ENCODE results near the gene MPRIP.
A peak's percentile ranks its signal among the peaks of the same experiment; 100 is the strongest.

MPRIP gene

GRCh38 chr17:17110520-17110919 lies 68.3 kb downstream of the MPRIP start:
- no peak for DNase-seq (ENCODE audit: low spot score)

GRCh38 chr17:17111401-17112393 lies 69.4 kb downstream of the MPRIP start:
- no peak for DNase-seq (ENCODE audit: low spot score)

DNA sequence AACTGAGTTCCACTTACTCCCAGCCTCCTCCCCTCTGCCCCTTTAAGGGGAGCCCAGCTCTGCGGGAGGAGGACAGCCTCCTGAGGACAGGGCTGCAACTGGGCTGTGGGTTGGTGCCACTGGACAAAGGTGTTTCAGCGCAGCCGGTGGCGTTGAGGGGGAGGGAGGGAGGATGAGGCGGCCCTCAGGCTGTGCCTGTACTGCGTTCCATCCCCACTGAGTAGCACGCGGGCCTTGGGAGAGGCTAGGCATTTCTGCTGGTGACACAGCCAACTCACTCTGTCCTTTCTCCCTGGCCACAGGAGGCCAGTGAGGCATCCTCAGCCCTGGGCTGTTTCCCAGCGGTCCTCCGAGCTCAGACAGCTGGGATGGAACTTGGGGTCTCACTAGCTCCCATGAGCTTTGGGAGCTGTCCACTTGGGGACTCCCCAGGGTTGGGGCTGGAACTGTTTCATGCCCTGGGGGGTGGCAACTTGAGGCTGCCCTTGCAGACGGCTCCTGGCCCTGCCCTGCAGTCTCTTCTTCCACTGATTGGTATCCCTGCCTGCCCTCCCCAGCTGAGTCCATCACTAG lies 70.5 kb downstream of the MPRIP start:
- no peak for DNase-seq (ENCODE audit: low spot score)

DNA sequence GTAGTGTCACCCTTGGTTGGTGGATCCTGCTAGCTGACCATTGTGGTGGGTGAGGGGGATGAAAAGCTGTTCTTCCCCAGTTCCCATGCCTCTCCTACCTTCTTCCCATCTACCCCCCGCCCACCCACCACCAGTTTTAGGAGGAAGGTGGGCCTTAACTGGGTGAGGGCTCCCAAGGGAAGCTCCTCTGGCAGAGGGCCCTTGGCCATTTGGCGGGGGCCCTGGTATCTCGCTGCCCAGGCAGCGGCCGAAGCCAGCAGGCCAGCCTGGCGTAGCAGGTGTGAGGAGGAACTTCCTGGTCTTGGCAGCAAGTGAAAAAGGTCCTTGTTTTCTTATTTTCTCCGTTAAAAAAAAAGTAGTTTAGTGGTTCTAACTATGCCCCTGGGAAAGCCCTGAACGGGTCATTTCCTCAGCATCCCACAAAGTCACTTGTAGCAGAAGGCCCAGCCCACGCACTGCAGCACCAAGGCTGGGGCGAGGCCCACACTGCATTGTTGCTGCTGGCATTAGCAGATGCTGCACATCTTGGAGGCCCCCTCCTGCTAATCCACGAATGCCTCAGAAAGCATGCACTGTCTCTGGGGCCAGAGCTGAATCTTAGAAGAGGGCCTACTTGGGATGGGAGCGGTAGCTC lies 72.5 kb downstream of the MPRIP start:
- DNase-seq (ENCODE audit: low spot score): no peak

DNA sequence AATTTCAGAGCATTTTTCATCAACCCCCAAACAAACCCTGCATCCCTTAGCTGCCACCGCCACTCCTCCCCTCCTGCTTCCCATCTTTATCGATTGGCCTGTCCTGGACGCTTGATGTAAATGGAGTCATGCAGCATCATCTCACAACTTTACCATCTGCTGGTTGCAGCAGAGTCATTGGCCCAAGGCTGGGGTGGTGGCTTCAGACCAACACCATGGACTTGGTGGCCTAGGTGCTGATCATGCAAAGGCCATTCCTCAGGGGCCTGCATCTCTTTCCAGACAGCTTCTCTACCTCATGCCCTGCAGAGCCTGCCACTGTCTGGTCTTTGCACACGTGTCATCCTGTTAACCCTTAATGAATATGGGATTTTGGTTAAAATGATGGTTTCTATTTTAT lies 73.4 kb downstream of the MPRIP start:
- DNase-seq (ENCODE audit: low spot score): no peak

GRCh38 chr17:17116406-17116805 lies 74.1 kb downstream of the MPRIP start:
- DNase-seq (ENCODE audit: low spot score): no peak

DNA sequence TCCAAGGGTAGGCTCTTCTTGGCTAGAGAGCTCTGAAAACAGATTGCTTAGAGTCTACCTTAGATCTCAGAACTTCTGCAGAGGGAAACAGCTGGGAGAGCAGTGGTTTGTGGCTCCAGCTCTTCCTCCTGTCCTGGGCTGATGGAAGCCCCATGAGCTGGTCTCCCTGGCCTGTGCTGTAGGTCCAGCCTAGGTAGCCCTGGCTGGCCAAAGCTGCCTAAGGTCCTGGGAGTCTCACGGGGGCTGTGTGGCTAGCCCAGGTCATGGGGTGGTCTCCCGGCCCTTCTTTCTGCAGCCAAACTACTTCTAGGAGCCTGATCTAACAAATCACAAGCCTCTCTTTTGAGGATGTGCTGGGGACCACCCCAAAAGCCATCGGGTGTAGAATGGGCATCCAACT lies 75.7 kb downstream of the MPRIP start:
- DNase-seq (ENCODE audit: low spot score): no peak

- DNase-seq (ENCODE audit: low spot score): no peak
Observed at GRCh38 chr17:17118399-17118798, 76.1 kb downstream of the MPRIP start.

DNA sequence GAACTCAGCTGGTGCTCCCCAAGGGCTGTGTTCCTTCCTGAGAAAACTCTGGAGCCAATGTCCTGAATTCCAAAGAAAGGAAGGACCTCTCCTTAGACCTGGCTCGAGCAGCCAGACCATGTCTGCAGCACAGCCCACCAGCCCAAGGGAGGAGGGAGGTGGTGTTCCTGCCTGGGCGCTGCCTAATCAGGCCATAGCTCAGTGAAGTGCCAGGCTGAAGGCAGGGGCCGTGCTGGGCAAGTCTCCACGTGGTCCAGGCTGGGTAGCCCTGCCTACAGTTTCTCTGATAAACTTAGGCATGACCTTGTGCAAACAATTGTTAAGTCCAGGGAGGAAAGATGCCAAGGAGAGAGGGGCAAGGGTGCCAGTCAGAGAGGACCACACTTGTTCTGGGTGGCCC lies 76.8 kb downstream of the MPRIP start:
- DNase-seq (ENCODE audit: low spot score): no peak

DNA sequence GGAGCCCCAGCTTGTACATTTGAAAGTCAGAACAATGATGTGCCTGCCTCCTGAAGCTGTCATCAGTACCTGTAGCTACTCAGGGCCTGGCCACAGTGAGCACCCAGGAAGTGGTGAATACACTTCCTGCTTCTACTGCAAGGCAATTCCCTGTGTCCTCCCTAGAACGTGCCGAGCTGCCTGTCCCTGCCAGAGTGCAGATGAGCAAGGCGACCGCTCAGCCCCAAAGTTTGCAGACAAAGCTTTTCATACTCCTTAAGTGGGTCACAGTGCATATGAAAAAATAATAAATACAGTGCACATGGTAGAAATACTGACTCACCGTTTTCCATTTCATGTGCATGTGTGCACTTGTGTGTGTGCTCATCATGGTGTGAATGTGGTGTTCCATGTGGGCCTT lies 77.3 kb downstream of the MPRIP start:
- DNase-seq (ENCODE audit: low spot score): peak; percentile 61

DNA sequence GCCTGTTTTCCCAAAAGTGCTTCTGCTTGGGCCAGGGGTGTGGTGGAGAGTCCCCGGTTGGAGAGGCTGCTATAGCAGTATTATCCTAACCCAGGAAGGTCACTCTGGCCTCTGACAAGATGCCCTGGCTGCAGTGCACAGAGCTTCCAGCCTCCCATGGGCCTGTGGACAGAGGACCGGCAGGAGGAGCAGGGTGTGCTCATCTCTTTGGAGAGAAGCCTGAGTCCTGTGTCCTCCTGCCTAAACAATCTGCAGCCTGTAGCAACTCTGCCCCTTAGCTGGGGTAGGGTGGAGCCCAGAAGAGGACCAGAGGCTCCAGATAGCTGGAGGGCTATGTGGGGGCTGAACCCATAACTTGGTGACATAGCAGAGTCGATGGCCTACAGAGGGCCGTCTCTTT lies 78.0 kb downstream of the MPRIP start:
- DNase-seq (ENCODE audit: low spot score): no peak

GRCh38 chr17:17120701-17121100 lies 78.4 kb downstream of the MPRIP start:
- DNase-seq (ENCODE audit: low spot score): no peak

- no peak for DNase-seq (ENCODE audit: low spot score)
Observed at GRCh38 chr17:17121162-17121561, 78.9 kb downstream of the MPRIP start.

DNA sequence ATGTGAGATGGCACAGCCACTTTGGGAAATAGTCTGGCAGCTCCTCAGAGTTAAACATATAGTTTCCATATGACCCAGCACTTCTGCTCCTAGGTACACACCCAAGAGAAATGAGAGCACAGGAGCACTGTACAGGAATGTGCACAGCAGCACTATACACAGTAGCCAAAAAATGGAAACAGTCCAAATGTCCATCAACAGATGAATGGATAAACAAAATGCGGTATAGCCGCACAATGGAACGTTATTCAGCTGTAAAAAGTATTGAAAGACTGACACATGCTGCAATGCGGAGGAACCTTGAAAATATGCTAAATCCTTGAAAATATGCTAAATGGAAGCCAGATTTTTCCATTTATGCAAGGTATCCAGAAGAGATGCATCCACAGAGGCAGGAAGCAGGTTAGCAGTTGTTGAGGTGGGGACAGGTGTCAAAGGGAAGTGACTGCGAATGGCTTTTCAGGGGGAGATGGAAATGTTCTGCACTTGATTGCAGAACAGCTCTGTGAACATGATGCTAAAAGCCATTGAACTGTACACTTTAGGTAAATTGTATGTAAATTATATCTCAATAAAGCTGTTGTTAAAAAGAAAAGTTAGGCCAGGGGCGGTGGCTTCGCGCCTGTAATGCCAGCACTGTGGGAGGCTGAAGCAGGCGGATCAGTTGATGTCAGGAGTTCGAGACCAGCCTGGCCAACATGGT lies 80.7 kb downstream of the MPRIP start:
- no peak for DNase-seq (ENCODE audit: low spot score)

DNA sequence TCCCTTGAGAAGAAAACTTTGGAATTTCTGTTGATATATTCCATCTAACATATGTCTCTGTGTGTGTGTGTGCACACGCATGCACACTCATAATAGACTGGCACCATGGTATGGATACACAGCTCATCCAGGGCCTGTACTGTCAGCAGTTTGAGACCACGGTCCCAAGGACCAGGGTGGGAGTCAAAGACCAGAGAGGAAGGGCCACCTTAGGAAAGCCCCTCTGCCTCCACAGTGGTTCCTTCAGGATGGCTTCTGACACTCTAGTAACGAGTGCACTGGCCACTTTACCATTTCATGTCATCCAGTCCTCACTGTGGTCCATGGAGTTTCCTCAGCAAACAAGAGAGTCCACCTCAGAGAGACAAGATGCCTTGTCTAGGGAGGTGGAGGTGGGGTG lies 82.1 kb downstream of the MPRIP start:
- no peak for DNase-seq (ENCODE audit: low spot score)

DNA sequence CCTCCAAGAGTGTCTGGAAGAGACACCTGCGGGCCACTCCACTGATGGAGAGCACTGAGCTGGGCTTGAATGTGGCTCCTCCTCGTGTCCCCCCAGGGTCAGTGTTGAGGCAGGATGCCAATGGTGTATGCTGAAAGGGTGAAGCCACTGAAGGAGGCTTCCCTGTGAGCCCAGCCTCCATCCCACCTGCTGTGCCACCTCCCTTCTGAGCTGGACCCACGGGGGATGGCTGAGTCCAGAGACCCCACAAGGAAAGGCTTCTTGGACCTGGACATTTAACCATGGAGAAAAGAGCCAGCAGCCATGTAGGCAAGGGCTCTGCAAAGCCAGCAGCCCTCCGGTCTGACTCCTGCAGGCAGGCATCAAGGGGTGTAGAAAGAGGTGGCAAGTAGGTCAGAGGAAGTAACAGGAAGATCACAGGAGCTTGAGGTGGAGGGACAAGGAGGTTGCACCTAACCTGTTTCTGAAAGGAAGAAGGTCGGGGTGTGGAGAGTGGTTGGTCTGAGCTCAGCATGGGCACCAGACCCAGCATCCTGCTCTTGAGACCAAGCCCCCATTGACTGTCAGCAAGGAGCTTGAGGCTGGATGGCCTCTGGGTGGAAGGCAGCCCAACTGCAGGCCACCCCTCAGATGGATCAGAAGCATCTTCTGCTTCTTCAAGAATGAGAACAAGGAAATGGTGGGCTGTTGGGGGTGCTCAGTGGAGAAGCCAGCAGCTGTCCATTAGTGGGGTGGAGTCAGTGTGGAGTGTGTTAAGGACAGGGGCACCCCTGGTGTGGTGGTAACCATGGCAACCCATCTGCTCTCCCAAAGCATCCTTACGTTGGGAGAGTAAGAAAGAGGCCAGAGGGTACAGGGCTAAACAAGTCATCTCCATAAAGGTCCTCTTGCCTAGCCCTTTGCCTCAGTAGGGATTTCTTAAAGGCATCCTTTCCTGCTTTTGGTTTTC lies 83.2 kb downstream of the MPRIP start:
- DNase-seq (ENCODE audit: low spot score): no peak

DNA sequence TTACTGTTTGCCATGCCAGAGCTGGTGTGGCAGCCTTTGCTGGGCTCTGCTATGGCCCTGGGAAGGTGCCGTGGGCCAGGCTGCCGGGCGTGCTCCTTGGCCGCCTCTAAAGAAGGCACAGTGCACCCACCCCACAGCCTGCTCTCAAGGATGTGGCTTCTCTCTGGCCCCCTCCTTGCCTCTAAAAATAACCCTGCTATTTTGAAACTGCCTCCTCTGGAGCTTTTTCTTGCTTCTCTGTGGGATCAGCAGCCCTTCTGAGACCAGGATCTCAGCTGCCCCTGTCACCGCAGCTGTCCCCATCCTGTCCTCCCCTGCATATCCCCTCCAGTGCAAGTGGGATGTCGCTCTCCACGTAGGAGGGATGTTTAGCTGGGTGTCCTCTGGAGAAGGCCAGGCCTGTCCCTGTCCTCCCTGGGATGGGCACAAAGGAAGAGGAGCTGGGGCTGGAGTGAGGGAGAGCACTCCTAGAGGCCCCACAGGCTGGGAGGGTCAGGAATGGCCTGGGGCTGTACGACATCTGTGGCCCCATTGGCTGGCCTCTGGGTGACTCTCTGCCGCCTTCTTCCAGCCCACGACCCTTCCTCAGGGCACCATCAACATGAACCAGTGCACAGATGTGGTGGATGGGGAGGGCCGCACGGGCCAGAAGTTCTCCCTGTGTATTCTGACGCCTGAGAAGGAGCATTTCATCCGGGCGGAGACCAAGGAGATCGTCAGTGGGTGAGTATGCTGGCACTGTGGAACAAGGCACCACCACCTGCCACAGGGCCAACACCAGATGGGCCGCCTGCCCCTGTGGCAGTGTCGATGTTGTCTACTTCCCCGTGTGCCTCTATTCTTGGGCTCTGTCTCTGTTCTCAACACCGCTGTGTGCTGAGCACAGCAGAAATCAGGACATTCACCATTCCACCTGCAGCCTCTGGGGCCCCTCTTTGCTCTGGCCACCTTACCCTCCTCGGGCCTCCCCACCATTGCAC lies 84.2 kb downstream of the MPRIP start:
- DNase-seq (ENCODE audit: low spot score): no peak

DNA sequence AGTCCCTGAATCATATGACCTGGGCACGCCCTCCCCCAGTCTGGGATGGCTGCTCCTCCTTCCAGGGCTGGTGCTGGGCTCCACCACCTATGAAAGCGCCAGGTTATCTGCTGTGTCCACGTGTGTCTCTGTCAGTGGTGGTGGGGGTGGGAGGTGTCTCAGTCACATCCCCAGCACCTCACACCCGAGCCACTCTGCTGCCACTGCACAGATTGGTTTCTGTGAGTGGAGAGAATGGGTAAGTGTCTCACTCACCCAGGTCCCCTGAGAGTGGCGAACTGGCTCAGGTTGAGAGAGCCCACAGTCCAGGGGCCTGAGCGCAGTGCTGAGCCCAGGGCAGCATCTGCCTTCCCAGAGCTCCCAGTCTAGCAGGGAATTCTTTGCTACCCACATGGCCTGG lies 84.9 kb downstream of the MPRIP start:
- no peak for DNase-seq (ENCODE audit: low spot score)

DNA sequence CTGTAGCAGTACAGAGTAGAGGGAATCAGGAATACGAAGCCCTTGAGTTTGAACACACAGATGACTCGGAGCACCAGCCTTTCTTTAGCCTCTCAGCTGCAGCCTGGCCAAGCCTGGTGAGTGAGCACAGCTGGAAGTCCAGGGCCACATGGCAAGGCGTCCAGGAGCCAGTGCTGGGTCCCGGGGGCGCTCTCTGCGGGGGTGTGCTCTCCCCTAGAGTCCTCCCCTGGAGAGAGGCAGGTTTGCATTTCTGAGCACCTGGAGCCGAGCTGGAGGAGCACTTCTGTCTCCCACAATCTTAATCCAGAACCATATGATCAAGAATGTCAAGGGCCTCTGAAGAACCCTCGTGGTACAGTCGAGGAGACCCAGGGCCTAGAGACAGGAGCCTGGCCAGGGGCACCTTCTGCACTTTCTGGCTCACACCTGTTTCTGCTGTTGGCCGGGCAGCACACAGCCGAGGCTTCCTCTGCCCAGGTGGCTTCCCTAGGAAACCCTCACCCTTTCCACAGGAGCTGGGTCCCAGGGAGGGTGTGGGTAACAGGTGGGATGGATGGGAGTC lies 85.6 kb downstream of the MPRIP start:
- DNase-seq (ENCODE audit: low spot score): no peak
